ENCODE measurements around the gene ATG2A. TPM values are rescaled to one million over a fixed set of nuclear protein-coding genes. Genes with fewer than 3 reads are reported as not detected.
A peak's percentile ranks its signal among the peaks of the same experiment; 100 is the strongest.

The ATG2A gene
- total RNA-seq, 2 experiments from 2014 or later = 34.5 to 39.7 TPM

- POLR2A ChIA-PET = no interaction called here
- DNase-seq (no peak), ATAC-seq (ENCODE audit: low read depth) (no peak)
- no peaks in the 10 kb centered on the region for H3K9me3 Mint-ChIP-seq
- H3K4me1 Mint-ChIP-seq = peaks cover 24% of the 10 kb centered on the region
- no peaks in the 10 kb centered on the region for H3K36me3 Mint-ChIP-seq
- H3K4me3 Mint-ChIP-seq = no peak overlapping the region
- no peaks in the 10 kb centered on the region for H3K27me3 Mint-ChIP-seq
- H3K27ac Mint-ChIP-seq = no peak overlapping the region
Observed at GRCh38 chr11:64920124-64920523, 3.1 kb upstream of the ATG2A start.

DNA sequence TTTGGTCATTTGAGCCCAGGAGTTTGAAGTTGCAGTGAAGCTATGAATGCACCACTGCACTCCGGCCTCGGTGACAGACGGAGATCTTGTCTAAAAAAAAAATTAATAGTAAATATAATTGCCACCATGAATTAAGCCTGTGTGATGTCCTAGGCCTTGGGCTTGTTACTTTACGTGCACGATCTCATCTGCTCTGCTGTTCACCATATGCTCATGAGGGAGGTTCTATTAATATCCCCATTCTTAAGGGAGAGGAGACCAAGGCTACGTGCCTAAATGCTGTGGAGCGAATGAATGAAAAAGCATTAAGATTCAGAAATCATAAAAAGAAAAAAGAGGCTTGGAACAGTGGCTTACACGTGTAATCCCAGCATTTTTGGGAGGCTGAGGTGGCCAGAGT lies 2.6 kb upstream of the ATG2A start:
- H3K4me3 Mint-ChIP-seq = no peak overlapping the region
- DNase-seq = no peak
- no peak for ATAC-seq (ENCODE audit: low read depth)
- POLR2A ChIA-PET = no interaction called here
- no peaks in the 10 kb centered on the region for H3K27me3 Mint-ChIP-seq
- H3K27ac Mint-ChIP-seq = no peak overlapping the region
- no peaks in the 10 kb centered on the region for H3K36me3 Mint-ChIP-seq
- no peaks in the 10 kb centered on the region for H3K9me3 Mint-ChIP-seq
- peaks cover 23% of the 10 kb centered on the region for H3K4me1 Mint-ChIP-seq

- peak overlapping the region; percentile 95 for H3K27ac Mint-ChIP-seq
- no peak for DNase-seq
- H3K4me1 Mint-ChIP-seq = peaks cover 22% of the 10 kb centered on the region
Observed at GRCh38 chr11:64918017-64918416, 1.0 kb upstream of the ATG2A start.

GRCh38 chr11:64917663-64917995 lies 620 bp upstream of the ATG2A start:
- Mint-ChIP-seq H3K4me3 (peak overlapping the region; percentile 93), H3K36me3 (no peaks in the 10 kb centered on the region), H3K27me3 (no peaks in the 10 kb centered on the region), H3K4me1 (peaks cover 21% of the 10 kb centered on the region), H3K9me3 (no peaks in the 10 kb centered on the region), H3K27ac (peak overlapping the region; percentile 95)
- DNase-seq = no peak
- ATAC-seq (ENCODE audit: low read depth) = no peak
- POLR2A ChIA-PET = interaction anchor here (1.5 kb wide), 1 partner anchor 200 kb away, joined by 4 read pairs; the partner anchor contains the start of gene ZNHIT2

More at GRCh38 chr11:64918017-64918416, 1.0 kb upstream of the ATG2A start:
- peak overlapping the region; percentile 93 for H3K4me3 Mint-ChIP-seq
- POLR2A ChIA-PET = interaction anchor here (1.5 kb wide), 1 partner anchor 200 kb away, joined by 4 read pairs; the partner anchor contains the start of gene ZNHIT2
- H3K27me3 Mint-ChIP-seq = no peaks in the 10 kb centered on the region
- no peaks in the 10 kb centered on the region for H3K9me3 Mint-ChIP-seq
- no peak for ATAC-seq (ENCODE audit: low read depth)
- H3K36me3 Mint-ChIP-seq = no peaks in the 10 kb centered on the region

- H3K36me3 Mint-ChIP-seq = peaks cover 4% of the 10 kb centered on the region
- ATAC-seq (ENCODE audit: low read depth) (no peak), DNase-seq (peak; percentile 61)
- peaks cover 21% of the 10 kb centered on the region for H3K4me1 Mint-ChIP-seq
- H3K9me3 Mint-ChIP-seq = no peaks in the 10 kb centered on the region
- no peaks in the 10 kb centered on the region for H3K27me3 Mint-ChIP-seq
- POLR2A ChIA-PET = interaction anchor here (0.5 to 1.5 kb wide), 4 partner anchors 16 to 206 kb away, joined by 4 read pairs; partner anchors contain the start of genes EHD1, FAU and MRPL49
- peak overlapping the region; percentile 95 for H3K27ac Mint-ChIP-seq
- peak overlapping the region; percentile 93 for H3K4me3 Mint-ChIP-seq
Observed at GRCh38 chr11:64916040-64916774, 802 bp downstream of the ATG2A start.

- POLR2A ChIA-PET = interaction anchor here (1.4 to 1.5 kb wide), 2 partner anchors 9 to 15 kb away, joined by 4 read pairs; partner anchors contain the start of gene PPP2R5B
- H3K4me1 Mint-ChIP-seq = peaks cover 21% of the 10 kb centered on the region
- no peak for DNase-seq
- H3K36me3 Mint-ChIP-seq = peaks cover 4% of the 10 kb centered on the region
- peak overlapping the region; percentile 95 for H3K27ac Mint-ChIP-seq
- H3K27me3 Mint-ChIP-seq = no peaks in the 10 kb centered on the region
- H3K4me3 Mint-ChIP-seq = peak overlapping the region; percentile 93
- no peak for ATAC-seq (ENCODE audit: low read depth)
- no peaks in the 10 kb centered on the region for H3K9me3 Mint-ChIP-seq
Observed at GRCh38 chr11:64915376-64915887, 1.6 kb downstream of the ATG2A start.

DNA sequence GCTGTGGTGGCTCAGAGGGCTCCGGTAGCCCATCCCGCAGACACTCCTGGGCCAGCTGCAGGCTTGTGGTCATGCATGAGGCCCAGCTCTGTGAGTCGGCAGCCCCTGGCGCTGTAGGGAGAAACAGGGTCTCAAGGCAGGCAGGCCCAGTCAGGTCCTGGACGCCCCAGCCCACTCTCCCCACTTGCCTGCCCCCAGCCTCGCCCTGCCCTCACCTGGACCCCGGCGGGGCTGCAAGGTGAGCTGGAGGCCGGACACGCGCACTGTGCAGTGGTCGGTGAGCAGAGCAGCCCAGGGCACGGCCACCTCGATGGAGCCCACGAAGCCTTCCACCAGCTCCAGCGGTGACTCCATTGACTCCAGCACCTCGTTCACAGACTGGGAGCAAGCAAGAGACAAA lies 2.9 kb downstream of the ATG2A start:
- Mint-ChIP-seq H3K27ac (no peak overlapping the region), H3K4me1 (peaks cover 21% of the 10 kb centered on the region), H3K4me3 (no peak overlapping the region), H3K9me3 (no peaks in the 10 kb centered on the region), H3K27me3 (no peaks in the 10 kb centered on the region), H3K36me3 (peaks cover 4% of the 10 kb centered on the region)
- ATAC-seq (ENCODE audit: low read depth) (no peak), DNase-seq (peak; percentile 22)
- POLR2A ChIA-PET = interaction anchor here (0.7 to 1.4 kb wide), 2 partner anchors 10 to 208 kb away, joined by 4 read pairs; partner anchors contain the start of genes FAU, MRPL49 and PPP2R5B

GRCh38 chr11:64913171-64913727 lies 3.8 kb downstream of the ATG2A start:
- DNase-seq (no peak), ATAC-seq (ENCODE audit: low read depth) (no peak)
- no peak overlapping the region for H3K27ac Mint-ChIP-seq
- no peaks in the 10 kb centered on the region for H3K27me3 Mint-ChIP-seq
- H3K36me3 Mint-ChIP-seq = peaks cover 4% of the 10 kb centered on the region
- peaks cover 21% of the 10 kb centered on the region for H3K4me1 Mint-ChIP-seq
- POLR2A ChIA-PET = interaction anchor here (0.6 kb wide), 1 partner anchor 163 kb away, joined by 6 read pairs; no protein-coding TSS in a partner anchor
- H3K4me3 Mint-ChIP-seq = no peak overlapping the region
- no peaks in the 10 kb centered on the region for H3K9me3 Mint-ChIP-seq

GRCh38 chr11:64911689-64912088 lies 5.3 kb downstream of the ATG2A start:
- H3K27ac Mint-ChIP-seq = no peak overlapping the region
- H3K27me3 Mint-ChIP-seq = no peaks in the 10 kb centered on the region
- H3K9me3 Mint-ChIP-seq = no peaks in the 10 kb centered on the region
- peaks cover 15% of the 10 kb centered on the region for H3K4me1 Mint-ChIP-seq
- H3K4me3 Mint-ChIP-seq = no peak overlapping the region
- ATAC-seq (ENCODE audit: low read depth) (no peak), DNase-seq (no peak)
- POLR2A ChIA-PET = no interaction called here
- H3K36me3 Mint-ChIP-seq = peaks cover 4% of the 10 kb centered on the region

GRCh38 chr11:64911142-64911541 lies 5.9 kb downstream of the ATG2A start:
- peaks cover 4% of the 10 kb centered on the region for H3K36me3 Mint-ChIP-seq
- H3K27ac Mint-ChIP-seq = no peak overlapping the region
- POLR2A ChIA-PET = no interaction called here
- ATAC-seq (ENCODE audit: low read depth) = no peak
- no peak overlapping the region for H3K4me3 Mint-ChIP-seq
- no peak for DNase-seq
- peaks cover 10% of the 10 kb centered on the region for H3K4me1 Mint-ChIP-seq
- H3K9me3 Mint-ChIP-seq = no peaks in the 10 kb centered on the region
- H3K27me3 Mint-ChIP-seq = no peaks in the 10 kb centered on the region

DNA sequence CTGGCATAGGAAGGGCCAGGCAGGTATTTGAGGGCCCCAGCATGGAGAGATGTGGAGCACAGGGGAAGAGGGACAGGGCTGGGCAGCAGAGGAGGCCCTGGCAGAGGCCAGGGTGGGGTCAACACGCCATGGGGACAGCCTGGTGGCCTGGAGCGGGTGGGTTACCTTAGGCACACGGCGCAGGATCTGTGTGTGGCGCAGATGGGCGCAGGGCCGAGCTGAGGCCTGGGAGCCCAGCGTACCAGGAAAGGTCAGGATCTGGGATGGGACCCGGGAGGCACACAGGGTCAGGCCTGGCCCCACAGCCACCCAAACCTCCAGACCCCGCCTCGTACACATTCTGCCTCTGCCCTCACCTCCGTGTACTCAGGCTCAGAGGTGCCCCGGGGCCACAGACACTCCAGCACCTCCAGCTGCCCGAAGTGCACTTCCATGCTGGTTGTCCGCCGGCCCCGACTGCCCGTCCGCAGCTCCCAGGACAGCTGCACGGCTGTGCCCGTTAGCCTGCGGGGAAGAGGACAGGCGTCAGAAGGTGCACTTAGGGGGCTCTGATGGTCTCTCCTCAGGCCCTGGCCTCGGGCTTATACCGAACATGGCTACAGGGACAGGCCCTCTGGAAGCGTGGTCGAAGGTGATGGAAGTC lies 6.4 kb downstream of the ATG2A start:
- POLR2A ChIA-PET = no interaction called here
- peaks cover 6% of the 10 kb centered on the region for H3K36me3 Mint-ChIP-seq
- H3K4me1 Mint-ChIP-seq = peaks cover 4% of the 10 kb centered on the region
- ATAC-seq (ENCODE audit: low read depth) (no peak), DNase-seq (no peak)
- H3K27me3 Mint-ChIP-seq = no peaks in the 10 kb centered on the region
- H3K27ac Mint-ChIP-seq = no peak overlapping the region
- H3K9me3 Mint-ChIP-seq = no peaks in the 10 kb centered on the region
- no peak overlapping the region for H3K4me3 Mint-ChIP-seq

- Mint-ChIP-seq H3K27me3 (no peaks in the 10 kb centered on the region), H3K4me3 (no peak overlapping the region), H3K36me3 (peaks cover 6% of the 10 kb centered on the region), H3K4me1 (peaks cover 2% of the 10 kb centered on the region), H3K27ac (no peak overlapping the region), H3K9me3 (no peaks in the 10 kb centered on the region)
- POLR2A ChIA-PET = interaction anchor here (0.6 kb wide), 1 partner anchor 109 kb away, joined by 5 read pairs; no protein-coding TSS in a partner anchor
- ATAC-seq (ENCODE audit: low read depth) (no peak), DNase-seq (no peak)
Observed at GRCh38 chr11:64909653-64910343, 7.2 kb downstream of the ATG2A start.

- no peaks in the 10 kb centered on the region for H3K9me3 Mint-ChIP-seq
- no peaks in the 10 kb centered on the region for H3K4me1 Mint-ChIP-seq
- H3K27ac Mint-ChIP-seq = no peak overlapping the region
- DNase-seq (no peak), ATAC-seq (ENCODE audit: low read depth) (no peak)
- peaks cover 6% of the 10 kb centered on the region for H3K36me3 Mint-ChIP-seq
- no peaks in the 10 kb centered on the region for H3K27me3 Mint-ChIP-seq
- no peak overlapping the region for H3K4me3 Mint-ChIP-seq
- POLR2A ChIA-PET = no interaction called here
Observed at GRCh38 chr11:64908766-64909165, 8.2 kb downstream of the ATG2A start.

Measured in activated naive CD8-positive, alpha-beta T cell treated with anti-CD3 and anti-CD28 coated beads, Interleukin-2, amount 10 ng/mL, durations not matched to agents 7 days and 5 days (primary cell).